ENCODE measurements around the gene TTBK1. TPM values are rescaled to one million over a fixed set of nuclear protein-coding genes. Genes with fewer than 3 reads are reported as not detected.

Gene TTBK1
- total RNA-seq, 1 donor from 2014 or later: under 0.01 TPM

DNA sequence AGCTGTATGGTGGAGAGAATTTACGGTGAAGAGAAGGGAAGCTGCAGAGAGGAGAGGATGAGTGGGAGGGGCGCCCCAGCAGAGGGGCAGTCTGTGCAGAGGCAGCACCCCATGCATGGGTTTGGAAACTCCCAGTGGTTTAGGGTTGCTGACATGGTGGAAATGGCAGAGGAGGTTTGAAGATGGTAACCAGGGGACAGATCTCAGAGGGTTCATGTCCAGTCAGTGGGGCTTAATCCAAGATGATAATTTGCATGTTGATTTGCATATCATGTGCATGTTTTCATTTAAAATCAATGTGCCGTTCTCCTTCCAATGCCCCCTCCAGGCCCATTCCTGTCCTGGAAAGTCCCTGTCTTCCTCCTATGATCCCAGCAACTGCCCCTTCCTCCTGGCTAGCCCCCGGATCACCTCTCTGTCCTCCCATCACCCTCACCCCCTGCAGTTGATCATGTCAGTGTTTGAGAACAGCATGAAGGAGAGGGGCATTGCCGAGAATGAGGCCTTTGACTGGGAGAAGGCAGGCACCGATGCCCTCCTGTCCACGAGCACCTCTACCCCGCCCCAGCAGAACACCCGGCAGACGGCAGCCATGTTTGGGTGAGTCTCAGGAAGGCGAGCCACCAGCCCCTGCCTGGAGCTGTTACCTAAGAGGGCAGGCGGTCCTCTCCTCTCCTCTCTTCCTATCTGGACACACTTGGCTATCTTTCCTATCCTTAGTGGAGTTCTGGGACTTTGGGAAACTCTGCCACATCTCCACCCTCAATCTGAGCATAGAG lies 14.3 kb downstream of the TTBK1 start:
- no peak overlapping the region for H3K4me3 ChIP-seq (ENCODE audit: low read depth, low read length)
- no peak for TF ChIP-seq CTCF (conservative IDR thresholded peaks at IDR 0.05; ENCODE audit: low read depth, low read length)
- DNase-seq (ENCODE audit: low read depth): no peak

- H3K4me3 ChIP-seq (ENCODE audit: low read depth, low read length): no peak overlapping the region
- no peak for DNase-seq (ENCODE audit: low read depth)
- no peak for TF ChIP-seq CTCF (conservative IDR thresholded peaks at IDR 0.05; ENCODE audit: low read depth, low read length)
These were observed 14.9 kb downstream of the TTBK1 start for GRCh38 chr6:43258180-43258579.

DNA sequence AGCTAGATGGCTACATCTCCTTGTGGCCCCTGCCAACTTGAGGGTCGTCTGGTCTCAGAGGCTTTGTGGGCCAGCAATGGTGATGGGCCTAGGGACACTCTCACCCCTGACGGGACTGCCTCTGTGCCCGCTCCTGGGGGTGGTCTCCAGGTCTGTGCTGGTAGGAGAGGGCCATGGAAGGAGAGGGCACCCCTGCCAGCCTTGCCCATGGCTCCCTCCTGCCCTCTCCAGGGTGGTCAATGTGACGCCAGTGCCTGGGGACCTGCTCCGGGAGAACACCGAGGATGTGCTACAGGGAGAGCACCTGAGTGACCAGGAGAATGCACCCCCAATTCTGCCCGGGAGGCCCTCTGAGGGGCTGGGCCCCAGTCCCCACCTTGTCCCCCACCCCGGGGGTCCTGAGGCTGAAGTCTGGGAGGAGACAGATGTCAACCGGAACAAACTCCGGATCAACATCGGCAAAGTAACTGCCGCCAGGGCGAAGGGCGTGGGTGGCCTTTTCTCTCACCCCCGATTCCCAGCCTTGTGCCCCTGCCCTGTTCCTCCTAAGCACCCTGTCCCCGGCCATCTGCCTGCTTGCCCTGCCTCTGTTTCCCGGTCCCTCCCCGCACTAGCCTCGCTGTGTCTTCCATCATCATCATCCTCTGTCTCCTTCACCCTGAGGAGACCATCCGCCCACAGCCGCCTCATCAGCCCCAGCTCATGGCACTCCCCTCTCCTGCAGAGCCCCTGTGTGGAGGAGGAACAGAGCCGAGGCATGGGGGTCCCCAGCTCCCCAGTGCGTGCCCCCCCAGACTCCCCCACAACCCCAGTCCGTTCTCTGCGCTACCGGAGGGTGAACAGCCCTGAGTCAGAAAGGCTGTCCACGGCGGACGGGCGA lies 15.8 kb downstream of the TTBK1 start:
- DNase-seq (ENCODE audit: low read depth): no peak
- no peak overlapping the region for H3K4me3 ChIP-seq (ENCODE audit: low read depth, low read length)
- TF ChIP-seq CTCF (conservative IDR thresholded peaks at IDR 0.05; ENCODE audit: low read depth, low read length): no peak

DNA sequence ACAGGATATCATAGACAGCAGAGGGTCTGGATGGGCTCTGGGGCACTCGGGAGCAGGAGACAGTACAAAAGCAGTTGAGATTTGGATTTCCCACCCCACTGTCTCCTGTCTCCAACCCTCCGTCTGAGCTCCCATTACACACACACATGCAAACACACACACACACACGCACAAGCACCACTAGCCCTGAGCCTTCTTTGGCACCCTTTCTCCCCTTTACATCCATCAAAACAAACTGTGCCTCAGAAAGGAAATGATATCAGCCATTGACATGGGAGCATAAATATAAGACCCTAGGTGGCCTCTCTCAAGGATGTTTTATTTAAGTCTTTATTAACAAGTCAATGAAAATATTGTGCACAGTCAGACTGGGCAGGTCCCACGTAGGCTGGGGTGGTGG lies 17.5 kb downstream of the TTBK1 start:
- no peak for DNase-seq (ENCODE audit: low read depth)
- no peak for TF ChIP-seq CTCF (conservative IDR thresholded peaks at IDR 0.05; ENCODE audit: low read depth, low read length)
- no peak overlapping the region for H3K4me3 ChIP-seq (ENCODE audit: low read depth, low read length)

- no peak for DNase-seq (ENCODE audit: low read depth)
- no peak overlapping the region for H3K4me3 ChIP-seq (ENCODE audit: low read depth, low read length)
- no peak for TF ChIP-seq CTCF (conservative IDR thresholded peaks at IDR 0.05; ENCODE audit: low read depth, low read length)
These were observed 17.9 kb downstream of the TTBK1 start for GRCh38 chr6:43261198-43261597.

- H3K4me3 ChIP-seq (ENCODE audit: low read depth, low read length): no peak overlapping the region
- TF ChIP-seq CTCF (conservative IDR thresholded peaks at IDR 0.05; ENCODE audit: low read depth, low read length): no peak
- no peak for DNase-seq (ENCODE audit: low read depth)
These were observed 18.9 kb downstream of the TTBK1 start for GRCh38 chr6:43262000-43262779.

Measured in epithelial cell of proximal tubule (primary cell).